HG02938 (cell line): ENCODE data around the gene ELOVL3.
"Not testable (repeated sequence)": the region's sequence is repeated elsewhere in the genome, so short reads cannot be mapped to it uniquely, and the experiment has no call there.

ENCODE experiments used
- ATAC-seq: cut with Tn5 transposase; IDR thresholded peaks from one replicate; pipeline ENCODE4 v1.9.1; 2021; ENCODE audit warnings: mild to moderate bottlenecking, moderate library complexity; ENCODE audit not compliant: unreplicated experiment

ELOVL3 gene

GRCh38 chr10:102225646-102226541 is at the start of gene ELOVL3:
Gene ELOVL3, plus strand, starts transcription at chr10:102226299. Its CDS starts 250 bp downstream, at chr10:102226549.
- peak; percentile 83 for ATAC-seq

GRCh38 chr10:102184606-102185005 is 41.5 kb upstream of the ELOVL3 start:
- no peak for ATAC-seq

GRCh38 chr10:102185272-102185671 is 40.8 kb upstream of the ELOVL3 start:
- ATAC-seq = no peak

GRCh38 chr10:102185811-102186527 is 40.1 kb upstream of the ELOVL3 start:
- no peak for ATAC-seq

- no peak for ATAC-seq
Observed at GRCh38 chr10:102188298-102188940, 37.7 kb upstream of the ELOVL3 start.

GRCh38 chr10:102188941-102189898 is 36.9 kb upstream of the ELOVL3 start:
- ATAC-seq = not testable (repeated sequence)

- no peak for ATAC-seq
Observed at GRCh38 chr10:102191956-102192355, 34.1 kb upstream of the ELOVL3 start.

- ATAC-seq = no peak
Observed at GRCh38 chr10:102195296-102195870, 30.7 kb upstream of the ELOVL3 start.

GRCh38 chr10:102196893-102197292 is 29.2 kb upstream of the ELOVL3 start:
- no peak for ATAC-seq

GRCh38 chr10:102198027-102198426 is 28.1 kb upstream of the ELOVL3 start:
- ATAC-seq = no peak

- ATAC-seq = no peak
Observed at GRCh38 chr10:102200751-102201640, 25.1 kb upstream of the ELOVL3 start.

- no peak for ATAC-seq
Observed at GRCh38 chr10:102202386-102202785, 23.7 kb upstream of the ELOVL3 start.

- no peak for ATAC-seq
Observed at GRCh38 chr10:102208311-102209035, 17.6 kb upstream of the ELOVL3 start.

- no peak for ATAC-seq
Observed at GRCh38 chr10:102211615-102212299, 14.3 kb upstream of the ELOVL3 start.

- ATAC-seq = not testable (repeated sequence)
Observed at GRCh38 chr10:102213599-102213998, 12.5 kb upstream of the ELOVL3 start.

- no peak for ATAC-seq
Observed at GRCh38 chr10:102219370-102219769, 6.7 kb upstream of the ELOVL3 start.

GRCh38 chr10:102220612-102221011 is 5.5 kb upstream of the ELOVL3 start:
- no peak for ATAC-seq

- no peak for ATAC-seq
Observed at GRCh38 chr10:102222797-102223196, 3.3 kb upstream of the ELOVL3 start.
